ENCODE measurements around the gene DLG2. TPM values are rescaled to one million over a fixed set of nuclear protein-coding genes. Genes with fewer than 3 reads are reported as not detected.

The DLG2 gene
- polyA plus RNA-seq, 3 donors: 0.24 to 0.39 TPM; not detected in 1

- H3K27ac Mint-ChIP-seq: no peak overlapping the region
- intact Hi-C loops (cut with micrococcal nuclease): no loop called here
- peaks cover 0 to 2% (median 0%) of the 10 kb centered on the region in 7 donors for H3K9me3 Mint-ChIP-seq
- H3K36me3 Mint-ChIP-seq: no peaks in the 10 kb centered on the region
- Histone ChIP-seq H4K20me1 (ENCODE audit: insufficient read depth, low read length) (no peaks in the 10 kb centered on the region), H3K4me2 (replicated peaks; ENCODE audit: extremely low read depth, low read length, poor library complexity, severe bottlenecking) (no peak overlapping the region), H3K27me3 (ENCODE audit: control insufficient read depth in 2 of 2, insufficient read depth in 2 of 2, low read length in 2 of 2) (no peaks in the 10 kb centered on the region), H3K9me3 (replicated peaks in 1 of 2; ENCODE audit: control insufficient read depth in 1 of 2, insufficient read depth in 1 of 2, low read length in 2 of 2) (no peaks in the 10 kb centered on the region), H3K4me3 (replicated peaks in 1 of 3; ENCODE audit: low read depth in 2 of 3, low read length in 3 of 3) (no peak overlapping the region), H3K79me2 (ENCODE audit: insufficient read depth, low read length) (no peaks in the 10 kb centered on the region), H3K27ac (ENCODE audit: low read depth in 1 of 2, low read length in 2 of 2) (no peak overlapping the region), H3K4me1 (ENCODE audit: control insufficient read depth in 1 of 2, insufficient read depth in 2 of 2, low read length in 2 of 2) (no peaks in the 10 kb centered on the region), H2AFZ (ENCODE audit: insufficient read depth, low read depth, low read length, poor library complexity, severe bottlenecking) (no peak overlapping the region), H3K9ac (ENCODE audit: insufficient read depth, low read length, poor library complexity, severe bottlenecking) (no peak overlapping the region), H3K36me3 (replicated peaks in 1 of 2; ENCODE audit: control insufficient read depth in 1 of 2, insufficient read depth in 2 of 2, low read length in 2 of 2) (no peaks in the 10 kb centered on the region)
- H3K27me3 Mint-ChIP-seq (ENCODE audit: low read depth in 3 of 3): no peaks in the 10 kb centered on the region
- H3K4me1 Mint-ChIP-seq: no peaks in the 10 kb centered on the region
- no peak for DNase-seq
- 100% methylated on average over 1 of the region's 1 CpG for WGBS (ENCODE audit: insufficient coverage)
- no peak overlapping the region for H3K4me3 Mint-ChIP-seq
- TF ChIP-seq CTCF (IDR thresholded peaks at IDR 0.05): no peak
Observed at GRCh38 chr11:83923961-83924360, 1703.2 kb downstream of the DLG2 start.

GRCh38 chr11:83922953-83923352 lies 1704.2 kb downstream of the DLG2 start:
- no peak for DNase-seq
- no peaks in the 10 kb centered on the region for H3K9me3 ChIP-seq (replicated peaks in 1 of 2; ENCODE audit: control insufficient read depth in 1 of 2, insufficient read depth in 1 of 2, low read length in 2 of 2)
- H2AFZ ChIP-seq (ENCODE audit: insufficient read depth, low read depth, low read length, poor library complexity, severe bottlenecking): no peak overlapping the region
- H3K9me3 Mint-ChIP-seq: no peaks in the 10 kb centered on the region
- H3K4me3 ChIP-seq (replicated peaks in 1 of 3; ENCODE audit: low read depth in 2 of 3, low read length in 3 of 3): no peak overlapping the region
- intact Hi-C loops (cut with micrococcal nuclease): no loop called here
- H4K20me1 ChIP-seq (ENCODE audit: insufficient read depth, low read length): no peaks in the 10 kb centered on the region
- no peaks in the 10 kb centered on the region for H3K36me3 ChIP-seq (replicated peaks in 1 of 2; ENCODE audit: control insufficient read depth in 1 of 2, insufficient read depth in 2 of 2, low read length in 2 of 2)
- H3K4me3 Mint-ChIP-seq: no peak overlapping the region
- no peaks in the 10 kb centered on the region for H3K27me3 Mint-ChIP-seq (ENCODE audit: low read depth in 3 of 3)
- H3K36me3 Mint-ChIP-seq: no peaks in the 10 kb centered on the region
- H3K79me2 ChIP-seq (ENCODE audit: insufficient read depth, low read length): no peaks in the 10 kb centered on the region
- H3K4me1 ChIP-seq (ENCODE audit: control insufficient read depth in 1 of 2, insufficient read depth in 2 of 2, low read length in 2 of 2): no peaks in the 10 kb centered on the region
- no peaks in the 10 kb centered on the region for H3K4me1 Mint-ChIP-seq
- no CpG with 5 or more reads among the region's 1 CpG for whole genome bisulfite sequencing (ENCODE audit: insufficient coverage)
- H3K4me2 ChIP-seq (replicated peaks; ENCODE audit: extremely low read depth, low read length, poor library complexity, severe bottlenecking): no peak overlapping the region
- TF ChIP-seq CTCF (IDR thresholded peaks at IDR 0.05): no peak
- no peaks in the 10 kb centered on the region for H3K27me3 ChIP-seq (ENCODE audit: control insufficient read depth in 2 of 2, insufficient read depth in 2 of 2, low read length in 2 of 2)
- no peak overlapping the region for H3K9ac ChIP-seq (ENCODE audit: insufficient read depth, low read length, poor library complexity, severe bottlenecking)
- H3K27ac ChIP-seq (ENCODE audit: low read depth in 1 of 2, low read length in 2 of 2): no peak overlapping the region
- no peak overlapping the region for H3K27ac Mint-ChIP-seq

Data from CD14-positive monocyte (primary cell).